Measurements from ENCODE around the gene ARFIP1.
A peak's percentile ranks its signal among the peaks of the same experiment; 100 is the strongest.

Gene ARFIP1

GRCh38 chr4:152779513-152780266, at the start of gene ARFIP1, which contains the start of gene TIGD4:
ARFIP1 (plus strand) TSS chr4:152779954; CDS start chr4:152829634, 49,680 bp downstream.
TIGD4 (minus strand) TSS chr4:152779730; CDS start chr4:152771004, 8,726 bp downstream.
- no peak for TF ChIP-seq TEAD4 (IDR thresholded peaks at IDR 0.05)
- TF ChIP-seq FOXM1 (IDR thresholded peaks at IDR 0.05; ENCODE audit: borderline replicate concordance, low read depth) = no peak
- TF ChIP-seq TAF1 (IDR thresholded peaks at IDR 0.05; ENCODE audit: low read depth) = peak; percentile 92
- TF ChIP-seq EP300 (IDR thresholded peaks at IDR 0.05; ENCODE audit: borderline replicate concordance) = no peak
- TF ChIP-seq REST (IDR thresholded peaks at IDR 0.05; ENCODE audit: low read depth) = no peak
- peak; percentile 90 for TF ChIP-seq NFIC (IDR thresholded peaks at IDR 0.05)
- peak; percentile 46; the same call in 1 of the 2 replicates for TF ChIP-seq RAD21 (IDR thresholded peaks at IDR 0.05; ENCODE audit: low read depth)
- TF ChIP-seq CEBPB (IDR thresholded peaks at IDR 0.05) = no peak
- TF ChIP-seq YY1 (IDR thresholded peaks at IDR 0.05; ENCODE audit: low read depth) = 0 out of 2 replicates have a peak, but pooled peaks have one; percentile 31
- TF ChIP-seq TCF12 (IDR thresholded peaks at IDR 0.05; ENCODE audit: low read depth) = peak; percentile 75; the same call in 1 of the 2 replicates
- peak; percentile 77 for TF ChIP-seq CREB1 (IDR thresholded peaks at IDR 0.05; ENCODE audit: low read depth)
- TF ChIP-seq USF1 (IDR thresholded peaks at IDR 0.05) = no peak; the same call in 1 of the 2 replicates
- peak; percentile 56 for TF ChIP-seq MAX (IDR thresholded peaks at IDR 0.05)
- no peak for TF ChIP-seq ZBTB7A (IDR thresholded peaks at IDR 0.05; ENCODE audit: low read depth)
- TF ChIP-seq EGR1 (IDR thresholded peaks at IDR 0.05) = no peak

- TF ChIP-seq EP300 (IDR thresholded peaks at IDR 0.05; ENCODE audit: borderline replicate concordance) (no peak), TCF12 (IDR thresholded peaks at IDR 0.05; ENCODE audit: low read depth) (no peak), YY1 (IDR thresholded peaks at IDR 0.05; ENCODE audit: low read depth) (no peak), REST (IDR thresholded peaks at IDR 0.05; ENCODE audit: low read depth) (no peak), TEAD4 (IDR thresholded peaks at IDR 0.05) (no peak), EGR1 (IDR thresholded peaks at IDR 0.05) (no peak)
These were observed 47.8 kb upstream of the ARFIP1 start for GRCh38 chr4:152731997-152732396.

- TF ChIP-seq EP300 (IDR thresholded peaks at IDR 0.05; ENCODE audit: borderline replicate concordance) (no peak), RAD21 (IDR thresholded peaks at IDR 0.05; ENCODE audit: low read depth) (no peak), FOXM1 (IDR thresholded peaks at IDR 0.05; ENCODE audit: borderline replicate concordance, low read depth) (no peak), ZBTB7A (IDR thresholded peaks at IDR 0.05; ENCODE audit: low read depth) (no peak), EGR1 (IDR thresholded peaks at IDR 0.05) (no peak), USF1 (IDR thresholded peaks at IDR 0.05) (no peak), TEAD4 (IDR thresholded peaks at IDR 0.05) (no peak), TAF1 (IDR thresholded peaks at IDR 0.05; ENCODE audit: low read depth) (no peak), CREB1 (IDR thresholded peaks at IDR 0.05; ENCODE audit: low read depth) (no peak), NFIC (IDR thresholded peaks at IDR 0.05) (no peak), YY1 (IDR thresholded peaks at IDR 0.05; ENCODE audit: low read depth) (no peak), CEBPB (IDR thresholded peaks at IDR 0.05) (no peak), REST (IDR thresholded peaks at IDR 0.05; ENCODE audit: low read depth) (no peak), TCF12 (IDR thresholded peaks at IDR 0.05; ENCODE audit: low read depth) (no peak), MAX (IDR thresholded peaks at IDR 0.05) (no peak)
These were observed 45.6 kb upstream of the ARFIP1 start for GRCh38 chr4:152734015-152734698.

All from Ishikawa (cell line).